Smooth muscle cell of the brain vasculature (primary cell): ENCODE results near the gene NAA30.
A peak's percentile ranks its signal among the peaks of the same experiment; 100 is the strongest.
"Not testable (repeated sequence)": the region's sequence is repeated elsewhere in the genome, so short reads cannot be mapped to it uniquely, and the experiment has no call there.

Experiments used
- DNase-seq: peaks from one replicate; pipeline ENCODE4 v3.0.0-alpha.2; 2012; ENCODE audit warnings: low read depth, low spot score

The NAA30 gene

GRCh38 chr14:57390037-57390805, at the start of gene NAA30:
NAA30 (plus strand) TSS chr14:57390586; CDS start chr14:57390958, 372 bp downstream.
- DNase-seq, result peak; percentile 75

DNA sequence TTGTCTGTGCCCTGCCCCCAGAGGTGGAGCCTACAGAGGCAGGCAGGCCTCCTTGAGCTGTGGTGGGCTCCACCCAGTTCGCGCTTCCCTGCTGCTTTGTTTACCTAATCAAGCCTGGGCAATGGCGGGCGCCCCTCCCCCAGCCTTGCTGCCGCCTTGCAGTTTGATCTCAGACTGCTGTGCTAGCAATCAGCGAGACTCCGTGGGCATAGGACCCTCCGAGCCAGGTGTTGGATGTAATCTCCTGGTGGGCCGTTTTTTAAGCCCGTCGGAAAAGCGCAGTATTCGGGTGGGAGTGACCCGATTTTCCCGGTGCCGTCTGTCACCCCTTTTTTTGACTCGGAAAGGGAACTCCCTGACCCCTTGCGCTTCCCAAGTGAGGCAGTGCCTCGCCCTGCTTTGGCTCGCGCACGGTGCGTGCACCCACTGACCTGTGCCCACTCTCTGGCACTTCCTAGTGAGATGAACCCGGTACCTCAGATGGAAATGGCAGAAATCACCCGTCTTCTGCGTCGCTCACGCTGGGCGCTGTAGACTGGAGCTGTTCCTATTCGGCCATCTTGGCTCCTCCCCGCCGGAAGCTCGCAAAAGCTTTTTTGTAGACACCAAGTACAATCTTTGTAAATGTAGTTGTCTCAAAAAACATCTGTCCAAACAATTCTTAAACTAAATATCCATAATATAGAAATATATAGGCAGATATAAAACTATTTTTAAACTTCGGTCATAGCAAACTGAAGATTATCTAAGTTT, 46.7 kb upstream of the NAA30 start:
- DNase-seq, result not testable (repeated sequence)

GRCh38 chr14:57345106-57345505, 45.3 kb upstream of the NAA30 start:
- no peak for DNase-seq

GRCh38 chr14:57346741-57347140, 43.6 kb upstream of the NAA30 start:
- no peak for DNase-seq

- DNase-seq, result no peak
Measured at GRCh38 chr14:57352396-57353170, 37.8 kb upstream of the NAA30 start.

DNA sequence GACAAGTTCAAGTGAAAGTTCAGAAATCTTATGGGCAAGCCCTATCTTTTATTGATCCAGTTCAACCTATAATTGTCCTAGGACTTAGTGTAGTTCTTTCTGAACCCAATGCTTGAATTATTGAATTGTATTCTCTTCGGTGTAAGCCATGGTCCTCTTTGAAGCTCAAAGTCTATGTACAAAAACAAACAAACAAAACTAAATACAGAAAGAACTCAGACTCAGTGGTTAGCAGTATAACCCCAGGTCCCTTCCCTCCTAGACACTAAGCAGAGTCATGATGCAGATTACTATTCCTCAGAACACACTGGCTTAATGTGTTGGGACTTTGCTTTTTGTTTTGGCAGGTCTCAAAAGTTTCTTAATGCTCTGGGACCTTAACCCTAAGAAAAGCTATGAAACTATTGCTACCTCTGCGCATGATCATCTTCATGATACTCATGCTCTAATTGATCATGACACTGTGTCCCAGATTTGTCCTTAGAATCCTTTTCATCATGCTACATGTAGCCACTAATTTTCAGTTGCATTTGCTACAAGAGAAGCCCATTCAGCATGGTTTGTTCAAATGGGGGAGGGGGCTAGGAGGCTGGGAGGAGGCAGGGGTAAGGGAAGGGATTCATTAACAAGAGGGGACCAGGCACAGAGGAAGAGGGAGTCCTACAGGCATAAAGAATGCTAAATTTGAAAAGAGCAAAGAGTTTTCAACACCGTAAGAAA, 35.1 kb upstream of the NAA30 start:
- no peak for DNase-seq

DNA sequence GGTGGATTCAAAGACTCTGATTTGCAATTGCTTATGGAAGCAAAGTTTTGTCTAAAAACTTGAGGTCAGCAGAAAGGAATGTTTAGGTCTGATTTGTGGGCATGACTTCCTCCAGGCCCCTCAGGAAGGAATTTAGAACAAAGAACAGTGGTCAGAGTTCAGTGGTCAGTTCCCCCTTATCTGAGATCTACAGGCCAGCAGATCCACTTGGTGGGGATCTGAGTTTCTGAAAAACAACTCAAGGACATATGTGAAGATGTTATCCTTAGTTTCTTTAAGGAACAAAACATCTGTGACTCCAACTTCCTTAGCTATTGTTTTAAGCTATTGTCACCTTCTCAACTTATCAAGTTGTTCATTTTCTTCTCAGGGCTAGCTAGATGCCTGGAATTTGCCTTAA, 28.0 kb upstream of the NAA30 start:
- no peak for DNase-seq

DNA sequence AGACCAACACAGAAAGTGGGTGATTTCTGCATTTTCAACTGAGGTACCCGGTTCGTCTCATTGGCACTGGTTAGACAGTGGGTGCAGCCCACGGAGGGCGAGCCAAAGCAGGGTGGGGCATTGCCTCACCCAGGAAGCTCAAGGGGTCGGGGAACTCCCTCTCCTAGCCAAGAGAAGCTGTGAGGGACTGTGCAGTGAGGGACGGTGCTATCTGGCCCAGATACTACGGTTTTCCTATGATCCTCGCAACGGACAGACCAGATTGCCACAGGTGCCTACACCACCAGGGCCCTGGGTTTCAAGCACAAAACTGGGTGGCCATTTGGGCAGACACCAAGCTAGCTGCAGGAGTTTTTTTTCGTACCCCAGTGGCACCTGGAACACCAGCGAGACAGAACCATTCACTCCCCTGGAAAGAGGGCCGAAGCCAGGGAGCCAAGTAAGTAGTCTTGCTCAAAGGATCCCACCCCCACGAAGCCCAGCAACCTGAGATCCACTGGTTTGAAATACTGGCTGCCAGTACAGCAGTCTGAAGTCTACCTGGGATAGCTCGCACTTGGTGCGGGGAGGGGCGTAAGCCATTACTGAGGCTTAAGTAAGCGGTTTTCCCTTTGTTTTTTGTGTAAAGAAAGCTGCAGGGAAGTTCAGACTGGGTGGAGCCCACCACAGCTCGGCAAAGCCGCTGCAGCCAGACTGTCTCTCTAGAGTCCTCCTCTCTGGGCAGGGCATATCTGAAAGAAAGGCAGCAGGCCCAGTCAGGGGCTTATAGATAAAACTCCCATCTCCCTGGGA, 25.5 kb upstream of the NAA30 start:
- DNase-seq, result no peak

- not testable (repeated sequence) for DNase-seq
Measured at GRCh38 chr14:57370187-57370586, 20.2 kb upstream of the NAA30 start.

DNA sequence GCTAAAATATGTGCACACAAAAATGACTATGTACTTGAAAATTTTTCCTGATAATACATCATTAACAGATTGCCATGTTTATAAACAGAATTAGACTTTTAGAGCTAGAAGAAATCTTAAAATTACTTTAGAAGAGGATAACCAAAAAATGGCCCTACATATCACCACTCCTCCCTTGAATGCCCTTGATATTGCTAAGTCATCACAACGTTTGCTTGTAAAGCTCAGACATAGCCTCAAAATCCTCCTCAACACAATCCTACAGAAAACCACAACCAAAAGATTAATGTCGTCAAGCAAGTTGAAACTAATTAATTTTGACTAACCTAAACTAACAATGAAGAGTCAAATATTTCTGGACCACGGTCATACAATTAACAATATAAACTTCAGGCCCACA, 19.4 kb upstream of the NAA30 start:
- DNase-seq, result no peak

GRCh38 chr14:57375156-57375555, 15.2 kb upstream of the NAA30 start:
- DNase-seq, result no peak

GRCh38 chr14:57378661-57379060, 11.7 kb upstream of the NAA30 start:
- DNase-seq, result no peak

DNA sequence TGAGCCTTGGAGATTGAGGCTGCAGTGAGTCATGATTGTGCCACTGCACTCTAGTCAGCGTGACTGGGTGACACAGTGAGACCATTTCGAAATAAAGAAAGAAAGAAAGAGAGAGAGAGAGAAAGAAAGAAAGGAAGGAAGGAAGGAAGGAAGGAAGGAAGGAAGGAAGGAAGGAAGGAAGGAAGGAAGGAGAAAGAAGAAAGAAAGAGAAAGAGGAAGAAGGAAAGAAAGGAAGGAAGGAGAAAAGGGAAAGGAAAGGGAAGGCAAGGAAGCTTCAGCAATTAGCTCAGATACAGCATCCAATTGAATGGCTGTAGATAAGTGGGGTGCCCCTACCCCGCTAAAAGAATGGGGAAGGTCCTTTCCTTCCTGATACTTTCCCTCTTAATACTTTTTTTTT, 9.5 kb upstream of the NAA30 start:
- DNase-seq, result no peak

- no peak for DNase-seq
Measured at GRCh38 chr14:57382283-57382682, 8.1 kb upstream of the NAA30 start.

GRCh38 chr14:57383125-57383745, 7.2 kb upstream of the NAA30 start:
- no peak for DNase-seq

- no peak for DNase-seq
Measured at GRCh38 chr14:57388067-57388466, 2.3 kb upstream of the NAA30 start.

DNA sequence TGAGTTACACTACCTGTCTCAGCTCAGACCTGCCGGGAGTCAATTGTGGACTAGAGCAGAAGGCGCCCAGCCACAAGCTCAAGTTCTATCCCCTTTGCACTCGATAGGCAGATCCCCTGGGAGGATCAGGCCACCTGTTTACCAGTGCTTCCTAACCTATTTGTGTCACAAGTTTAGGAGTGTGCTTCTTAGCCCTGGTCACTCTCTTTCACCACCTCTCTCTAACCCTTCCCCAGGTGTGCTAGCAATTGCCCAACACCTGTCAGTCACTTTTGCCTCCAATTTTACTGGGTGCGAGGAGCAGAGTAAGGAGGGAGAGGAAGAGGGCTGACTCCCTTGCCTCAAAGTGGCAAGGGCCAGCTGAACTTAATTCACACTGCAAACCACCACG, 745 bp upstream of the NAA30 start:
- DNase-seq, result no peak

DNA sequence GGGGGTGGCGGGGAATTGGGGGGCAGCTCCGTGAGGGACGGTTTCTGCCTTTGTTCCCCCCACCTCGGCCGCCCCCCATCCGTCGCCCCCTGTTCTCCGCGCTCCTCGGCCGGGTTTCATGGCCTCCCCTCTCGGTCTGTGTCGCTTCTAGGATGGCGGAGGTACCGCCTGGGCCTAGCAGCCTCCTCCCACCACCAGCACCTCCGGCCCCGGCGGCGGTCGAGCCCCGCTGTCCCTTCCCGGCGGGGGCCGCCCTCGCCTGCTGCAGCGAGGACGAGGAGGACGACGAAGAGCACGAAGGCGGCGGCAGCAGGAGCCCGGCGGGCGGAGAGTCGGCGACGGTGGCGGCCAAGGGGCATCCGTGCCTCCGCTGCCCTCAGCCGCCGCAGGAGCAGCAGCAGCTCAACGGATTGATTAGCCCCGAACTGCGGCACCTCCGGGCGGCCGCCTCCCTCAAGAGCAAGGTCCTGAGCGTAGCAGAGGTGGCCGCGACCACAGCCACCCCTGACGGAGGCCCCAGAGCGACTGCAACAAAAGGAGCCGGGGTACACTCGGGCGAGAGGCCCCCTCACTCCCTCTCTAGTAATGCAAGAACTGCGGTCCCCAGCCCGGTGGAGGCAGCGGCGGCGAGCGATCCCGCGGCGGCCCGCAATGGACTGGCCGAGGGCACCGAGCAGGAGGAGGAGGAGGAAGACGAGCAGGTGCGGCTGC, 575 bp downstream of the NAA30 start:
- DNase-seq, result no peak

GRCh38 chr14:57391517-57392195, 1.3 kb downstream of the NAA30 start:
- DNase-seq, result no peak
